Progenitor cell of endocrine pancreas (in vitro differentiated cells): ENCODE results near the gene SLC39A10. TPM values are rescaled to one million over a fixed set of nuclear protein-coding genes. Genes with fewer than 3 reads are reported as not detected.
A peak's percentile ranks its signal among the peaks of the same experiment; 100 is the strongest.

Source experiments
- DNase-seq: peaks from one replicate; pipeline ENCODE4 v3.0.0; 2021; ENCODE audit warnings: low spot score; ENCODE audit not compliant: unreplicated experiment
- H3K27ac Mint-ChIP-seq: 2 replicates; pipeline ENCODE4 v1.8.0; 2021; ENCODE audit warnings: mild to moderate bottlenecking, moderate library complexity, mixed read lengths
- H3K27me3 Mint-ChIP-seq: 2 replicates; pipeline ENCODE4 v1.8.0; 2021; ENCODE audit warnings: mixed read lengths
- H3K36me3 Mint-ChIP-seq: 2 replicates; pipeline ENCODE4 v1.8.0; 2022; ENCODE audit warnings: mixed read lengths; ENCODE audit not compliant: insufficient read depth
- H3K4me1 Mint-ChIP-seq: 2 replicates; pipeline ENCODE4 v1.8.0; 2021; ENCODE audit warnings: low read depth, mixed read lengths
- H3K4me3 Mint-ChIP-seq: 2 replicates; pipeline ENCODE4 v1.8.0; 2021; ENCODE audit warnings: low read depth, mild to moderate bottlenecking, moderate library complexity, mixed read lengths
- H3K9me3 Mint-ChIP-seq: 2 replicates; pipeline ENCODE4 v1.8.0; 2021; ENCODE audit warnings: low read depth, mixed read lengths
- total RNA-seq: library from RNA; stranded (reverse); gene quantifications from 2 replicates; pipeline ENCODE4 v1.2.1, GENCODE V29; 2021
- TF ChIP-seq, protein P1 (sequence below): fragments of 200-600 bp; sonication (generic); IDR thresholded peaks from one replicate; pipeline ENCODE4 v1.5.0; 2021; ENCODE audit warnings: antibody characterized with exemption, mild to moderate bottlenecking; ENCODE audit not compliant: unreplicated experiment

Gene SLC39A10
- total RNA-seq, 1 donor from 2014 or later, result 181 TPM

DNA sequence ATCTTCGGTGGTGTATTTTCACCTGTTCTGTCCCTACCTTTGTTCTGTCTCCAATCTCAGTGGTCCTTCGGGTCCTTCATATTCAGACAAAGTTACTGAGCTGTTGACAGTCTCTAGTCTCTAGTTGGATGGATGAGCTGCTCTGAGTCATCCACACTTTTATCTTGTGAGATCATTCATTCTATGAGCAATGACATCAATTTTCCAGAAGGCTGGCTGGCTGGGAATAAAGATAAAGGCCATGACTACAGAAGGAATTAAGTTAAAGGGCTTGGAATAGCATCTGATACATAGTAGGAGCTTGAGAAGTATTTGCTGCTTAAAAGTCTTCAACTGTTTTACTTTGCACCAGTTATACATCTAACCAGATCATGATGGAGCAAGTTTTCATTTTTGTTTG is 43.1 kb upstream of the SLC39A10 start:
- H3K9me3 Mint-ChIP-seq, result no peaks in the 10 kb centered on the region
- peak overlapping the region; percentile 96 for H3K27ac Mint-ChIP-seq
- no peaks in the 10 kb centered on the region for H3K27me3 Mint-ChIP-seq
- H3K4me3 Mint-ChIP-seq, result peak overlapping the region; percentile 65
- peaks cover 2% of the 10 kb centered on the region for H3K36me3 Mint-ChIP-seq
- TF ChIP-seq, protein P1, sequence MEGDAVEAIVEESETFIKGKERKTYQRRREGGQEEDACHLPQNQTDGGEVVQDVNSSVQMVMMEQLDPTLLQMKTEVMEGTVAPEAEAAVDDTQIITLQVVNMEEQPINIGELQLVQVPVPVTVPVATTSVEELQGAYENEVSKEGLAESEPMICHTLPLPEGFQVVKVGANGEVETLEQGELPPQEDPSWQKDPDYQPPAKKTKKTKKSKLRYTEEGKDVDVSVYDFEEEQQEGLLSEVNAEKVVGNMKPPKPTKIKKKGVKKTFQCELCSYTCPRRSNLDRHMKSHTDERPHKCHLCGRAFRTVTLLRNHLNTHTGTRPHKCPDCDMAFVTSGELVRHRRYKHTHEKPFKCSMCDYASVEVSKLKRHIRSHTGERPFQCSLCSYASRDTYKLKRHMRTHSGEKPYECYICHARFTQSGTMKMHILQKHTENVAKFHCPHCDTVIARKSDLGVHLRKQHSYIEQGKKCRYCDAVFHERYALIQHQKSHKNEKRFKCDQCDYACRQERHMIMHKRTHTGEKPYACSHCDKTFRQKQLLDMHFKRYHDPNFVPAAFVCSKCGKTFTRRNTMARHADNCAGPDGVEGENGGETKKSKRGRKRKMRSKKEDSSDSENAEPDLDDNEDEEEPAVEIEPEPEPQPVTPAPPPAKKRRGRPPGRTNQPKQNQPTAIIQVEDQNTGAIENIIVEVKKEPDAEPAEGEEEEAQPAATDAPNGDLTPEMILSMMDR, result no peak
- peaks cover 32% of the 10 kb centered on the region for H3K4me1 Mint-ChIP-seq
- DNase-seq, result no peak

DNA sequence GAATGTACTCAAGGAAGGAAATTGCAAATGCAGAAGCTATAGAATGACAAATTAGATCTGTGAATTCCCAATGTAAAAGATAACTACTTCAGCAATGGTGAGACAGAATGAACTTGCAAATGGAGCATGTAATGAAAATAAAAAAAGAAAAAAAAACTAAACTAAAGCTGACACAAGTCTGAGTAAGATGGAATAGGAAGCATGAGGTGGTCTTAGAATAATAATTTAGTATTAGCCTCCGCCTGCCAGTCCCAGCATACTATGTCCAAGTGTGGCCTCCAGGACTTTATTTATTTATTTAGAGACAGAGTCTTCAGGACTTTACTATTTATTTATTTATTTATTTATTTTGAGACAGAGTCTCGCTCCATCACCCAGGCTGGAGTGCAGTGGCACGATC is 37.4 kb upstream of the SLC39A10 start:
- Mint-ChIP-seq H3K9me3 (peaks cover 3% of the 10 kb centered on the region), H3K4me3 (no peak overlapping the region)
- TF ChIP-seq, protein P1, result no peak

DNA sequence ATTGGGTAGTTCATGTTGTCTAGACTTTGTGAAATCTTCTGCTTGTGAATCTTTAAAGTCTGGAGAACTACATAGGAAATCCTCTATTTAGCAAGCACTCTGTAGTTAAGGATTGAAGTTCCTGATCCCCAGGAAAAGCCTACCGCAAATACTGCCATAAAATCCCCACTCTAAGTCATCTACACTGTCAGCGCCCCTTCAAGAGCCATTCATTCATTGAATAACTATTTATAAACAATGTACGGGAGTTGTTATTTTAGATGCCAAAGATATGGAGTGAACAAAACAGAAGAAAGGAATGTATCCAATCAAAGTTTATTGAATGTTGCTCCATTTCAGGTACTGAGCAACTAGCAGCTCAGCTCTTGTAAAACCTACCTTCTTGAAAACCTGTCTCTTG is 36.5 kb upstream of the SLC39A10 start:
- H3K4me3 Mint-ChIP-seq, result no peak overlapping the region
- no peak overlapping the region for H3K27ac Mint-ChIP-seq
- DNase-seq, result no peak
- peaks cover 6% of the 10 kb centered on the region for H3K4me1 Mint-ChIP-seq
- H3K36me3 Mint-ChIP-seq, result peaks cover 2% of the 10 kb centered on the region
- no peaks in the 10 kb centered on the region for H3K27me3 Mint-ChIP-seq
- TF ChIP-seq, protein P1, result no peak
- peaks cover 3% of the 10 kb centered on the region for H3K9me3 Mint-ChIP-seq

More for the DNA sequence above, 37.4 kb upstream of the SLC39A10 start:
- Mint-ChIP-seq H3K36me3 (peaks cover 2% of the 10 kb centered on the region), H3K4me1 (peaks cover 11% of the 10 kb centered on the region), H3K27ac (no peak overlapping the region), H3K27me3 (no peaks in the 10 kb centered on the region)
- DNase-seq, result no peak

DNA sequence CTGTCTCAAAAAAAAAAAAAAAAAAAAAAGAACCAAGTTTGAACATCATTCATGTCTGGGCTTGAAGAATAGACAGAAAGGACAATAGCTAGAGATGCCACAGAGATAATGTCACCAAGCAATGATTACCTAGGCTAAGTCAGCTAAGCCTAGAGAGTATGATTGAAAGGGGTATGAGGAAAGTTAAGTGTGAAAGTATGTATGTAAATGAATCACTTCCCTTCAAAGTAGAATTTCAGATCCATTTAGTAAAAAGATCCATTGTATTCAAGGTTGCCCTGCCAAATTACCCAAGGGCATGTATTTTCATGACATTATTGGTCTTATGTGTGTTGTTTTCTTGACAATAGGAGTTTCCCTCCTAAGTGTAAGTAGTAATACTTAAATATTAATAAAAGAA is 34.1 kb upstream of the SLC39A10 start:
- TF ChIP-seq, protein P1, result no peak
- H3K27ac Mint-ChIP-seq, result no peak overlapping the region

DNA sequence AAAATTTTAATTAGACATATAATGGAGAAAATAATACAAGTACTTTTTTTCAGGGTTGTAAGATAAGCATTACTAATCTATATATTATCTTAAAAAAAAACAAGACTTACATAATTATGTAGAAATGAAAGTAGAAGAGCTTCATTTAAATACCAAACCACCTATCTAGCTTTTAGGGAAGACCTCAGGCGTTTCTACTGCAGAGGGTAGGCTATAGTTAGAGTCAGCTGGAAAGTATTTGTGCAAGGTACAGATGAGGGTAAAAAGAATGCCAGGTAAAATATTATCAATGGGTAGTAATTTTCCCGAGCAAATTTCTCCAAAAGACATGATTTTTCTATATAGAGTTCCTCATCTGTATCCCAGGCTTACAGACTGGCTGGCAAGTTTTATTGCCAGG is 30.5 kb upstream of the SLC39A10 start:
- TF ChIP-seq, protein P1, result no peak
- Mint-ChIP-seq H3K9me3 (peaks cover 3% of the 10 kb centered on the region), H3K4me3 (no peak overlapping the region), H3K4me1 (peaks cover 2% of the 10 kb centered on the region), H3K27ac (no peak overlapping the region), H3K36me3 (no peaks in the 10 kb centered on the region), H3K27me3 (no peaks in the 10 kb centered on the region)
- no peak for DNase-seq

More for the DNA sequence above, 34.1 kb upstream of the SLC39A10 start:
- Mint-ChIP-seq H3K36me3 (no peaks in the 10 kb centered on the region), H3K27me3 (no peaks in the 10 kb centered on the region), H3K9me3 (peaks cover 3% of the 10 kb centered on the region), H3K4me3 (no peak overlapping the region), H3K4me1 (peaks cover 5% of the 10 kb centered on the region)
- DNase-seq, result no peak
